K562 (cell line): ENCODE data around the gene CENPU. TPM values are rescaled to one million over a fixed set of nuclear protein-coding genes. Genes with fewer than 3 reads are reported as not detected.
"Not testable (repeated sequence)": the region's sequence is repeated elsewhere in the genome, so short reads cannot be mapped to it uniquely, and the experiment has no call there.

Experiments used
- ATAC-seq: fragments of 200-7000 bp; cut with Tn5 transposase; 3 replicates; pipeline ENCODE4 v1.9.1; 2020; ENCODE audit warnings: moderate library complexity
- BruUV-seq: library from RNA; stranded (reverse); fragments of 400-500 nt; replicated peaks from 2 replicates; lab custom pipeline; 2021; lab: Mats Ljungman, UMichigan
- CTCF ChIA-PET: fragments of 300-600 bp; formaldehyde crosslinking; extraction: SDS; loops from one replicate; lab custom pipeline; 2021; ENCODE audit warnings: low intra/inter-chr PET ratio; lab: Yijun Ruan, JAX
- POLR2A ChIA-PET: fragments of 300-600, 350-650 bp; sonication (Branson Sonifier 250); formaldehyde crosslinking; extraction: SDS; loops from one replicate; lab custom pipeline; 2021; ENCODE audit warnings: antibody characterized with exemption, inconsistent platforms; lab: Yijun Ruan, JAX
- DNase-seq, 4 experiments: peaks; one replicate each; pipeline versions ENCODE4 v3.0.0 to v3.0.0-alpha.2; 2011 to 2018; ENCODE audit warnings: low spot score in 3 of 4, mixed read lengths in 3 of 4; ENCODE audit errors: extremely low read depth in 1 of 4
- FAIRE-seq: peaks from 2 replicates; lab custom pipeline; 2011; peaks lifted over from hg19 to GRCh38; lab: Jason Lieb, UNC
- H2AFZ ChIP-seq: 2 replicates; pipeline ENCODE4 v1.6.0; 2011; ENCODE audit warnings: low read depth, low read length, control low read depth, inconsistent platforms
- H3K27ac ChIP-seq: fragments of 200-600 bp; 3 replicates; pipeline ENCODE4 v1.8.0; 2011; ENCODE audit warnings: low read depth, mild to moderate bottlenecking, control low read depth, inconsistent platforms, low read length, moderate library complexity, mixed read lengths; ENCODE audit errors: extremely low read depth
- H3K27me3 ChIP-seq, 2 experiments: fragments of 300-600 bp in 1 of 2; 2 replicates in 1 of 2; 3 replicates in 1 of 2; pipeline versions ENCODE4 v1.6.0 to v1.8.0; 2011; ENCODE audit warnings: inconsistent platforms in 2 of 2, low read length in 2 of 2, mild to moderate bottlenecking in 1 of 2, mixed read lengths in 1 of 2, moderate library complexity in 1 of 2; ENCODE audit not compliant: control insufficient read depth in 2 of 2, insufficient read depth in 2 of 2
- H3K36me3 ChIP-seq: fragments of 300-600 bp; 3 replicates; pipeline ENCODE4 v1.8.0; 2011; ENCODE audit warnings: mild to moderate bottlenecking, low read length, inconsistent platforms; ENCODE audit not compliant: control insufficient read depth, insufficient read depth
- H3K4me1 ChIP-seq, 2 experiments: fragments of 200-600 bp in 1 of 2; replicated peaks in 1 of 2; 2 replicates in 1 of 2; 3 replicates in 1 of 2; pipeline versions ENCODE4 v1.5.1 to v1.8.0; 2011; ENCODE audit warnings: inconsistent platforms in 2 of 2, low read length in 2 of 2, mild to moderate bottlenecking in 1 of 2, mixed read lengths in 1 of 2, moderate library complexity in 1 of 2; ENCODE audit not compliant: control insufficient read depth in 2 of 2, insufficient read depth in 2 of 2
- H3K4me2 ChIP-seq: 2 replicates; pipeline ENCODE4 v1.6.1; 2011; ENCODE audit warnings: low read length, control low read depth, inconsistent platforms, mixed read lengths; ENCODE audit not compliant: insufficient read depth
- H3K4me3 ChIP-seq: fragments of 200-600 bp; sonication (generic), shearing (Covaris generic); 2 replicates; pipeline ENCODE4 v1.5.1; 2016; ENCODE audit warnings: control low read depth, inconsistent platforms
- H3K79me2 ChIP-seq: fragments of 200-600 bp; 3 replicates; pipeline ENCODE4 v1.8.0; 2011; ENCODE audit warnings: low read length, inconsistent platforms; ENCODE audit not compliant: control insufficient read depth, insufficient read depth
- H3K9ac ChIP-seq, 2 experiments: 2 replicates each; pipeline versions ENCODE4 v1.6.0 to v1.6.1; 2011; ENCODE audit warnings: low read depth in 2 of 2, low read length in 2 of 2, control low read depth in 1 of 2, inconsistent platforms in 1 of 2, mild to moderate bottlenecking in 1 of 2, mixed read lengths in 1 of 2; ENCODE audit not compliant: insufficient read depth in 1 of 2
- H3K9me1 ChIP-seq: one replicate; pipeline ENCODE4 v1.6.0; 2011; ENCODE audit warnings: inconsistent platforms, mild to moderate bottlenecking, low read length, moderate library complexity; ENCODE audit not compliant: control insufficient read depth, insufficient read depth
- H3K9me3 ChIP-seq: replicated peaks from 2 replicates; pipeline ENCODE4 v1.5.1; 2011; ENCODE audit warnings: low read depth, low read length, inconsistent platforms; ENCODE audit not compliant: control insufficient read depth, insufficient read depth
- H4K20me1 ChIP-seq: replicated peaks from 2 replicates; pipeline ENCODE4 v1.6.1; 2011; ENCODE audit warnings: low read length, inconsistent platforms, mixed read lengths; ENCODE audit not compliant: control insufficient read depth, insufficient read depth
- RAD51 ChIP-seq: fragments of 450-650 bp; IDR thresholded peaks from 2 replicates; pipeline ENCODE4 v1.7.1; 2016; ENCODE audit warnings: low read depth, mild to moderate bottlenecking, borderline replicate concordance
- SPI1 ChIP-seq: IDR thresholded peaks from 2 replicates; pipeline ENCODE4 v1.6.1; 2011; ENCODE audit warnings: low read depth, low read length, control low read depth, borderline replicate concordance
- TRIM28 ChIP-seq: fragments of 450-650 bp; IDR thresholded peaks from 2 replicates; pipeline ENCODE4 v1.6.1; 2017
- ZFP36 ChIP-seq: fragments of 150-350 bp; IDR thresholded peaks from 2 replicates; pipeline ENCODE4 v1.6.1; 2018; ENCODE audit warnings: low read length, low read depth; ENCODE audit not compliant: partially characterized antibody
- ZNF766 ChIP-seq: fragments of 200-800 bp; sonication (Bioruptor generic); conservative IDR thresholded peaks from 2 replicates; pipeline ENCODE4 v1.6.1; 2016; ENCODE audit warnings: missing genetic modification characterization, missing compliant biosample characterization
- whole genome bisulfite sequencing: fragments of 100-300 bp; shearing (Covaris generic); methylation state at CpG from one replicate; pipeline ENCODE4 v1.1.6; 2016; ENCODE audit warnings: low coverage, mixed read lengths; ENCODE audit not compliant: insufficient coverage; ENCODE audit errors: missing lambda C conversion rate; 5-methylcytosine and 5-hydroxymethylcytosine counted together
- in situ Hi-C: fragments of 300-500 bp; cut with MboI; formaldehyde crosslinking; loops from 4 replicates; pipeline ENCODE4 v1.15.0; 2018; ENCODE audit warnings: inconsistent platforms, mixed read lengths
- intact Hi-C: fragments of 100-400 bp; cut with micrococcal nuclease; formaldehyde crosslinking; loops from 2 replicates; pipeline ENCODE4 v1.14.2; 2022
- polyA plus RNA-seq, 8 experiments: library from polyadenylated mRNA; depleted of rRNA in 4 of 8; stranded (reverse) in 5 of 8; unstranded in 3 of 8; fragments of >200 nt; fragmentation: Nextera tagmentation in 2 of 8; fragmentation: Illumina TruSeq in 1 of 8; extraction: Ambion mirVana in 2 of 8; extraction: Trizol in 1 of 8; gene quantifications; 2 replicates each; pipeline versions ENCODE4 v1.2.1 to v1.2.3, GENCODE V29; 2011 to 2014; ENCODE audit warnings: inconsistent platforms in 1 of 8, missing spikeins in 1 of 8
- total RNA-seq, 7 experiments: library from RNA; depleted of rRNA in 6 of 7; stranded (reverse); fragments of >200 nt in 6 of 7; fragmentation: Illumina TruSeq in 2 of 7; extraction: Trizol in 2 of 7; gene quantifications; 2 replicates each; pipeline versions ENCODE4 v1.2.1 to v1.2.3, GENCODE V29; 2011 to 2021; ENCODE audit warnings: low replicate concordance in 1 of 7

CENPU gene
- total and polyA plus RNA-seq, 9 of the 15 experiments (the other 6 are each of a cell fraction or from before 2014, with no cell fraction given) = 39.4 to 98.7 (median 84.3) TPM

- H3K4me2 ChIP-seq = no peak overlapping the region
- 70% methylated on average over 14 of the region's 17 CpGs for WGBS
- ATAC-seq = no peak
- H3K27ac ChIP-seq = no peak overlapping the region
- no TSS peak for BruUV-seq
- no peaks in the 10 kb centered on the region for H3K9me1 ChIP-seq
- ChIA-PET POLR2A (interaction anchor here (0.6 kb wide), 1 partner anchor 419 kb away, joined by 3 read pairs; no protein-coding TSS in a partner anchor), CTCF (no interaction called here)
- H3K9me3 ChIP-seq = no peaks in the 10 kb centered on the region
- intact Hi-C loops = no loop called here
- H3K4me3 ChIP-seq = no peak overlapping the region
- no peaks in the 10 kb centered on the region for H3K27me3 ChIP-seq
- no peaks in the 10 kb centered on the region for H4K20me1 ChIP-seq
- FAIRE-seq = no peak
- DNase-seq = no peak
- H3K79me2 ChIP-seq = no peaks in the 10 kb centered on the region
- H3K9ac ChIP-seq = no peak overlapping the region
- no peak for TF ChIP-seq RAD51
- peak; percentile 58; the same call in 1 of the 2 replicates for TF ChIP-seq SPI1
- in situ Hi-C loops = no loop called here
- H3K36me3 ChIP-seq = no peaks in the 10 kb centered on the region
- H3K4me1 ChIP-seq = no peaks in the 10 kb centered on the region
- no peak overlapping the region for H2AFZ ChIP-seq
Measured at GRCh38 chr4:184782731-184783373, 49.0 kb upstream of the CENPU start.

DNA sequence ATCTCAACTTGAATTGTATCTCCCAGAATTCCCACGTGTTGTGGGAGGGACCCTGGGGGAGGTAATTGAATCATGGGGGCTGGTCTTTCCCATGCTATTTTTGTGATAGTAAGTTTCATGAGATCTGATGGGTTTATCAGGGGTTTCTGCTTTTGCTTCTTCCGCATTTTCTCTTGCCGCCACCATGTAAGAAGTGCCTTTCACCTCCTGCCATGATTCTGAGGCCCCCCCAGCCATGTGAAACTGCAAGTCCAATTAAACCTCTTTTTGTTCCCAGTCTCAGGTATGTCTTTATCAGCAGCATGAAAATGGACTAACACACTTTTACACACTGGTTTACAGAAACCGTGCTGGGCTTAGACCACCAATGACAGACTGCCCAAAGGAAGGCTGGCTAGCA, 45.3 kb upstream of the CENPU start:
- ATAC-seq, BruUV-seq, in situ Hi-C loops, H4K20me1 ChIP-seq, H3K9ac ChIP-seq, intact Hi-C loops, H3K9me3 ChIP-seq, H3K79me2 ChIP-seq, FAIRE-seq, DNase-seq, H3K4me2 ChIP-seq, H3K9me1 ChIP-seq, H3K36me3 ChIP-seq, CTCF ChIA-PET, H3K4me3 ChIP-seq, H3K27ac ChIP-seq, H3K27me3 ChIP-seq, POLR2A ChIA-PET, H3K4me1 ChIP-seq, H2AFZ ChIP-seq: not testable (repeated sequence)
- TF ChIP-seq ZFP36 (peak; percentile 53), ZNF766 (CRISPR knock-in tag) (peak; percentile 86), TRIM28 (0 out of 2 replicates have a peak, but pooled peaks have one; percentile 34)
- 80% methylated on average over 4 of the region's 4 CpGs for WGBS
